Measurements from ENCODE around the gene CRYGN.

DNA sequence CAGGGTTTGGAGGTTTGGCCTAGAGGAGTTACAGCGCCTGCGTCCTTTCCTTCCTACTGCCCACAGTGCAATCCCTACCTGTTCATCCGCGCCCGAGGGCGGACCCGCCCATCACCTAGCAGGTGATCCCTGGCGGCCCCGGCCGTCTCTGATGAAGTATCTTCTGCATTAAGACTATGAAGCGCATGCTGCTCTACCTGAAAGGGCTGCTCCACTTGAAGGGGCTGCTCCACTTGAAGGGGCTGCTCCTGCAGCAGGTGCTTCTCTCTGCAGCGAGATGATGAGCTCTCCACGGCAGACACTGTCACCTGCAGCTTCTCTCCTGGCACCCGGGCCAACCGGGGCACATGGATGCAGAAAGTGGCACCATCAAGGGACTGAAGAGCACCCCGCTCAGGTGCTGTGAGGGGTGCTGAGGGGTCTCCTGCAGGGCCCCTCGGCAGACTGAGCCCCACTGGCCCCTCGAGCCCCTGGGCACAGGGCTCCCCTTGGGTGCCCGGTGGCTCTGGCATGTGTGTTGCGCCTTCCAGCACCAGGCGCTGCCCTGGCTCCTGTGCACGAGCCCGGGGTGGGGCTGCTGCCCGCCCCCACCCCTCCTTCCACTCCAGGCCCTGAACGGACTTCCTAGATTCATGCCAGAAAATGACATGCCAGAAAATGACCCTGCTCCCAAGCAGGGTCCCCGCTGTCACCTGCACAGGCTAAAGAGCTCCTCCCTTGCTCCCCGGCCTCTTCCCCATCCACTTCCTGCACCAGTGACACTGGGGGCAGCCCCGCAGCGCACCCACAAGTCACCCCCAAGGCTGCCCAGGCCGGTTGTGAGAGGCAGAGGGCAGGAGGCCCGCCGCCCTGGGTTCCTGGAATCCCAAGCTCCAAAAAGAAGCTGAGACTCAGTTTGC, 59.5 kb downstream of the CRYGN start:
- TF ChIP-seq, protein P1, sequence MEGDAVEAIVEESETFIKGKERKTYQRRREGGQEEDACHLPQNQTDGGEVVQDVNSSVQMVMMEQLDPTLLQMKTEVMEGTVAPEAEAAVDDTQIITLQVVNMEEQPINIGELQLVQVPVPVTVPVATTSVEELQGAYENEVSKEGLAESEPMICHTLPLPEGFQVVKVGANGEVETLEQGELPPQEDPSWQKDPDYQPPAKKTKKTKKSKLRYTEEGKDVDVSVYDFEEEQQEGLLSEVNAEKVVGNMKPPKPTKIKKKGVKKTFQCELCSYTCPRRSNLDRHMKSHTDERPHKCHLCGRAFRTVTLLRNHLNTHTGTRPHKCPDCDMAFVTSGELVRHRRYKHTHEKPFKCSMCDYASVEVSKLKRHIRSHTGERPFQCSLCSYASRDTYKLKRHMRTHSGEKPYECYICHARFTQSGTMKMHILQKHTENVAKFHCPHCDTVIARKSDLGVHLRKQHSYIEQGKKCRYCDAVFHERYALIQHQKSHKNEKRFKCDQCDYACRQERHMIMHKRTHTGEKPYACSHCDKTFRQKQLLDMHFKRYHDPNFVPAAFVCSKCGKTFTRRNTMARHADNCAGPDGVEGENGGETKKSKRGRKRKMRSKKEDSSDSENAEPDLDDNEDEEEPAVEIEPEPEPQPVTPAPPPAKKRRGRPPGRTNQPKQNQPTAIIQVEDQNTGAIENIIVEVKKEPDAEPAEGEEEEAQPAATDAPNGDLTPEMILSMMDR (IDR thresholded peaks at IDR 0.05) = no peak
- TF ChIP-seq POLR2AphosphoS5 (IDR thresholded peaks at IDR 0.05) = no peak
